ENCODE data around the gene LAG3. TPM values are rescaled to one million over a fixed set of nuclear protein-coding genes. Genes with fewer than 3 reads are reported as not detected.

The LAG3 gene
- total RNA-seq, 1 experiment from 2014 or later = 3.3 TPM

GRCh38 chr12:6818645-6819044 is 46.3 kb downstream of the LAG3 start:
- Histone ChIP-seq H2AFZ (ENCODE audit: low read depth, low read length, poor library complexity, severe bottlenecking) (no peak overlapping the region), H3K27ac (ENCODE audit: low read depth, low read length) (no peak overlapping the region), H3K4me3 (replicated peaks in 1 of 2; ENCODE audit: low read depth in 1 of 2, low read length in 2 of 2) (no peak overlapping the region), H3K27me3 (ENCODE audit: insufficient read depth, low read length) (peaks cover 6% of the 10 kb centered on the region; the same call in 1 of the 2 replicates), H3K4me2 (ENCODE audit: low read length) (no peak overlapping the region), H4K20me1 (ENCODE audit: insufficient read depth) (no peaks in the 10 kb centered on the region), H3K4me1 (ENCODE audit: control insufficient read depth in 1 of 2, insufficient read depth in 2 of 2, low read length in 2 of 2) (peaks cover 13 to 24% of the 10 kb centered on the region in 2 experiments), H3K79me2 (ENCODE audit: insufficient read depth, low read length) (no peaks in the 10 kb centered on the region), H3K9me2 (ENCODE audit: insufficient read depth) (no peaks in the 10 kb centered on the region), H3K9ac (ENCODE audit: low read length) (no peak overlapping the region), H3K36me3 (ENCODE audit: control insufficient read depth in 1 of 2, insufficient read depth in 2 of 2, low read length in 2 of 2) (no peaks in the 10 kb centered on the region), H3K9me3 (ENCODE audit: control insufficient read depth in 1 of 2, insufficient read depth in 1 of 2, low read depth in 1 of 2, low read length in 2 of 2) (no peaks in the 10 kb centered on the region)
- DNase-seq (ENCODE audit: low read depth, low spot score) = no peak
- no TSS peak for BruUV-seq (replicated peaks)
- TF ChIP-seq FOSL1 (IDR thresholded peaks at IDR 0.05; ENCODE audit: low read depth) = no peak
- CTCF ChIA-PET = no interaction called here
- RAD21 ChIA-PET (ENCODE audit: low non-redundant PET in 1 of 2, low total read pairs in 2 of 2, uncharacterized antibody in 2 of 2, unreplicated experiment in 2 of 2) = no interaction called here
- intact Hi-C loops (cut with micrococcal nuclease) = no loop called here
- no peak for ATAC-seq
- POLR2A ChIA-PET = interaction anchor here (0.6 kb wide), 1 partner anchor 210 kb away, joined by 5 read pairs; no protein-coding TSS in a partner anchor

- no peak overlapping the region for H3K9ac ChIP-seq (ENCODE audit: low read length)
- ChIA-PET POLR2A (interaction anchor here (0.6 kb wide), 1 partner anchor 211 kb away, joined by 5 read pairs; no protein-coding TSS in a partner anchor), CTCF (no interaction called here), RAD21 (ENCODE audit: low non-redundant PET in 1 of 2, low total read pairs in 2 of 2, uncharacterized antibody in 2 of 2, unreplicated experiment in 2 of 2) (no interaction called here)
- no peaks in the 10 kb centered on the region for H3K79me2 ChIP-seq (ENCODE audit: insufficient read depth, low read length)
- DNase-seq (ENCODE audit: low read depth, low spot score) (no peak), ATAC-seq (no peak)
- H3K4me3 ChIP-seq (replicated peaks in 1 of 2; ENCODE audit: low read depth in 1 of 2, low read length in 2 of 2) = no peak overlapping the region
- no peaks in the 10 kb centered on the region for H3K9me2 ChIP-seq (ENCODE audit: insufficient read depth)
- H3K36me3 ChIP-seq (ENCODE audit: control insufficient read depth in 1 of 2, insufficient read depth in 2 of 2, low read length in 2 of 2) = no peaks in the 10 kb centered on the region
- peaks cover 6% of the 10 kb centered on the region; the same call in 1 of the 2 replicates for H3K27me3 ChIP-seq (ENCODE audit: insufficient read depth, low read length)
- no TSS peak for BruUV-seq (replicated peaks)
- no peak overlapping the region for H3K4me2 ChIP-seq (ENCODE audit: low read length)
- peak; percentile 16 for TF ChIP-seq POLR2A (IDR thresholded peaks at IDR 0.05; ENCODE audit: borderline replicate concordance, extremely low read depth, insufficient read depth, insufficient read length)
- TF ChIP-seq SRF (IDR thresholded peaks at IDR 0.05; ENCODE audit: low read depth) = no peak
- H3K4me1 ChIP-seq (ENCODE audit: control insufficient read depth in 1 of 2, insufficient read depth in 2 of 2, low read length in 2 of 2) = peaks cover 13 to 24% of the 10 kb centered on the region in 2 experiments
- intact Hi-C loops (cut with micrococcal nuclease) = no loop called here
- H4K20me1 ChIP-seq (ENCODE audit: insufficient read depth) = no peaks in the 10 kb centered on the region
- H2AFZ ChIP-seq (ENCODE audit: low read depth, low read length, poor library complexity, severe bottlenecking) = no peak overlapping the region
- H3K27ac ChIP-seq (ENCODE audit: low read depth, low read length) = no peak overlapping the region
- no peaks in the 10 kb centered on the region for H3K9me3 ChIP-seq (ENCODE audit: control insufficient read depth in 1 of 2, insufficient read depth in 1 of 2, low read depth in 1 of 2, low read length in 2 of 2)
Observed at GRCh38 chr12:6819106-6820030, 47.0 kb downstream of the LAG3 start.

Measured in HCT116 (cell line).